GM12878 (cell line): Measurements from ENCODE around the gene SORT1. TPM values are rescaled to one million over a fixed set of nuclear protein-coding genes. Genes with fewer than 3 reads are reported as not detected.

Experiments
- ATAC-seq: fragments of 200-7000 bp; cut with Tn5 transposase; 3 replicates; pipeline ENCODE4 v1.9.1; 2020; ENCODE audit warnings: mild to moderate bottlenecking, moderate library complexity
- BruUV-seq: library from RNA; stranded (reverse); fragments of 400-500 nt; replicated peaks from 2 replicates; lab custom pipeline; 2021; lab: Mats Ljungman, UMichigan
- CTCF ChIA-PET: fragments of 300-600 bp; sonication (Branson Sonifier 250); formaldehyde crosslinking; extraction: SDS; loops from one replicate; lab custom pipeline; 2021; ENCODE audit warnings: inconsistent platforms; lab: Yijun Ruan, JAX
- POLR2A ChIA-PET: fragments of 350-600 bp; formaldehyde crosslinking; extraction: SDS; loops from one replicate; lab custom pipeline; 2021; ENCODE audit warnings: inconsistent platforms; lab: Charles Lee
- RAD21 ChIA-PET: fragments of 300-600 bp; sonication (Branson Sonifier 250); formaldehyde crosslinking; loops from one replicate; lab custom pipeline; 2023; ENCODE audit warnings: antibody characterized with exemption; ENCODE audit not compliant: unreplicated experiment; lab: Charles Lee
- SMC1A ChIA-PET: fragments of 300-600 bp; sonication (Branson Sonifier 250); formaldehyde crosslinking; loops from one replicate; lab custom pipeline; 2023; ENCODE audit not compliant: unreplicated experiment, uncharacterized antibody; lab: Charles Lee
- DNase-seq: peaks from one replicate; pipeline ENCODE4 v3.0.0-alpha.2; 2011; ENCODE audit warnings: low read depth, low spot score
- FAIRE-seq: peaks from 3 replicates; lab custom pipeline; 2011; peaks lifted over from hg19 to GRCh38; lab: Jason Lieb, UNC
- H2AFZ ChIP-seq: 2 replicates; pipeline ENCODE4 v1.6.0; 2011; ENCODE audit warnings: low read depth, low read length, control low read depth; ENCODE audit not compliant: control insufficient read depth
- H3K27ac ChIP-seq: 2 replicates; pipeline ENCODE4 v1.5.1; 2011; ENCODE audit warnings: control low read depth; ENCODE audit not compliant: control insufficient read depth, insufficient read depth
- H3K27me3 ChIP-seq, 2 experiments: replicated peaks in 1 of 2; 2 replicates each; pipeline versions ENCODE4 v1.6.0 to v1.6.1; 2011; ENCODE audit warnings: low read length in 1 of 2; ENCODE audit not compliant: control insufficient read depth in 2 of 2, insufficient read depth in 2 of 2
- H3K36me3 ChIP-seq, 2 experiments: 2 replicates each; pipeline ENCODE4 v1.5.1; 2011; ENCODE audit warnings: low read length in 1 of 2; ENCODE audit not compliant: control insufficient read depth in 2 of 2, insufficient read depth in 2 of 2
- H3K4me1 ChIP-seq: 2 replicates; pipeline ENCODE4 v1.6.1; 2011; ENCODE audit warnings: mild to moderate bottlenecking, low read length, moderate library complexity, mixed read lengths; ENCODE audit not compliant: control insufficient read depth, insufficient read depth
- H3K4me2 ChIP-seq: 2 replicates; pipeline ENCODE4 v1.6.0; 2011; ENCODE audit warnings: control low read depth; ENCODE audit not compliant: control insufficient read depth, insufficient read depth
- H3K4me3 ChIP-seq: fragments of 200-600 bp; sonication (generic); 2 replicates; pipeline ENCODE4 v1.5.1; 2016
- H3K79me2 ChIP-seq: 2 replicates; pipeline ENCODE4 v1.6.0; 2011; ENCODE audit warnings: low read length; ENCODE audit not compliant: control insufficient read depth, insufficient read depth
- H3K9ac ChIP-seq: 2 replicates; pipeline ENCODE4 v1.8.0; 2011; ENCODE audit warnings: low read length, control low read depth, mixed read lengths; ENCODE audit not compliant: control insufficient read depth, insufficient read depth
- H3K9me3 ChIP-seq: replicated peaks from 3 replicates; pipeline ENCODE4 v1.5.1; 2011; ENCODE audit warnings: mild to moderate bottlenecking, low read length; ENCODE audit not compliant: control insufficient read depth, insufficient read depth
- H4K20me1 ChIP-seq: 2 replicates; pipeline ENCODE4 v1.6.0; 2011; ENCODE audit not compliant: control insufficient read depth, insufficient read depth
- ATF3 ChIP-seq: IDR thresholded peaks from 2 replicates; pipeline ENCODE4 v1.6.1; 2011; ENCODE audit warnings: low read depth, mild to moderate bottlenecking, low read length, moderate library complexity, borderline replicate concordance; ENCODE audit errors: extremely low read depth
- BACH1 ChIP-seq: fragments of 450-650 bp; IDR thresholded peaks from 2 replicates; pipeline ENCODE4 v1.6.1; 2017; ENCODE audit warnings: mild to moderate bottlenecking, borderline replicate concordance
- BRCA1 ChIP-seq: IDR thresholded peaks from 2 replicates; pipeline ENCODE4 v1.6.1; 2011; ENCODE audit warnings: low read depth, low read length, improper control_type of control experiment
- EZH2 ChIP-seq: IDR thresholded peaks from 2 replicates; pipeline ENCODE4 v1.6.1; 2012; ENCODE audit warnings: low read depth, mild to moderate bottlenecking, control low read depth, inconsistent platforms, low read length, borderline replicate concordance; ENCODE audit not compliant: control insufficient read depth
- HCFC1 ChIP-seq: fragments of 150-350 bp; IDR thresholded peaks from 2 replicates; pipeline ENCODE4 v1.6.1; 2014; ENCODE audit warnings: low read length
- IKZF1 ChIP-seq: fragments of 450-650 bp; conservative IDR thresholded peaks from 2 replicates; pipeline ENCODE4 v1.6.1; 2017; ENCODE audit warnings: antibody characterized with exemption, mild to moderate bottlenecking
- MTA3 ChIP-seq: IDR thresholded peaks from 2 replicates; pipeline ENCODE4 v1.6.1; 2012; ENCODE audit warnings: low read length, inconsistent platforms, borderline replicate concordance
- PKNOX1 ChIP-seq: fragments of 450-650 bp; IDR thresholded peaks from 2 replicates; pipeline ENCODE4 v1.6.1; 2016; ENCODE audit warnings: mild to moderate bottlenecking
- SREBF2 ChIP-seq: IDR thresholded peaks from 2 replicates; pipeline ENCODE4 v1.6.1; 2012; ENCODE audit warnings: mild to moderate bottlenecking, low read length
- TAF1 ChIP-seq: IDR thresholded peaks from 2 replicates; pipeline ENCODE4 v1.6.1; 2011; ENCODE audit warnings: mild to moderate bottlenecking, low read depth, low read length, borderline replicate concordance
- TCF12 ChIP-seq: IDR thresholded peaks from 2 replicates; pipeline ENCODE4 v1.6.1; 2011; ENCODE audit warnings: low read depth, mild to moderate bottlenecking, low read length
- USF2 ChIP-seq: IDR thresholded peaks from 2 replicates; pipeline ENCODE4 v1.6.1; 2011; ENCODE audit warnings: low read depth, low read length, improper control_type of control experiment, borderline replicate concordance
- YBX1 ChIP-seq: fragments of 450-650 bp; IDR thresholded peaks from 2 replicates; pipeline ENCODE4 v1.6.1; 2016; ENCODE audit warnings: antibody characterized with exemption
- ZNF207 ChIP-seq: fragments of 450-650 bp; IDR thresholded peaks from 2 replicates; pipeline ENCODE4 v1.6.1; 2014; ENCODE audit warnings: antibody characterized with exemption, mild to moderate bottlenecking, borderline replicate concordance
- WGBS: methylation state at CpG from one replicate; pipeline ENCODE4 v1.1.6; 2016; ENCODE audit warnings: low lambda C conversion rate; ENCODE audit not compliant: insufficient replicate concordance, insufficient coverage; ENCODE audit errors: missing lambda C conversion rate; 5-methylcytosine and 5-hydroxymethylcytosine counted together
- in situ Hi-C: fragments of 300-500 bp; cut with MboI; formaldehyde crosslinking; loops from 9 replicates; pipeline ENCODE4 v1.14.3; 2018; ENCODE audit warnings: mixed read lengths
- intact Hi-C: fragments of 100-400 bp; cut with micrococcal nuclease; formaldehyde crosslinking; loops from one replicate; pipeline ENCODE4 v1.14.2; 2022; ENCODE audit not compliant: unreplicated experiment
- polyA plus RNA-seq, 11 experiments: library from polyadenylated mRNA; depleted of rRNA in 4 of 11; unstranded in 6 of 11; stranded (reverse) in 5 of 11; fragments of >200 nt; fragmentation: Nextera tagmentation in 4 of 11; fragmentation: Illumina TruSeq in 1 of 11; extraction: Ambion mirVana in 4 of 11; extraction: Trizol in 1 of 11; gene quantifications; 1 replicate in 1 of 11; 2 replicates in 10 of 11; pipeline versions ENCODE4 v1.2.1 to v1.2.3, GENCODE V29; 2011 to 2016; ENCODE audit warnings: inconsistent platforms in 2 of 11, missing spikeins in 2 of 11, low read depth in 1 of 11
- total RNA-seq, 4 experiments: library from RNA; depleted of rRNA in 3 of 4; stranded (reverse); fragments of >200 nt in 3 of 4; fragmentation: Illumina TruSeq in 1 of 4; extraction: Trizol in 1 of 4; gene quantifications; 2 replicates each; pipeline versions ENCODE4 v1.2.1 to v1.2.3, GENCODE V29; 2013 to 2021
- TF ChIP-seq, protein P1 (sequence below): fragments of 450-650 bp; IDR thresholded peaks from 2 replicates; pipeline ENCODE4 v1.6.1; 2018; ENCODE audit warnings: borderline replicate concordance, mild to moderate bottlenecking; ENCODE audit not compliant: partially characterized antibody

Gene SORT1
- total and polyA plus RNA-seq, 10 of the 15 experiments (the other 5 are each of a cell fraction or from before 2014, with no cell fraction given): 0.06 to 1.9 (median 0.33) TPM; not detected in 1

DNA sequence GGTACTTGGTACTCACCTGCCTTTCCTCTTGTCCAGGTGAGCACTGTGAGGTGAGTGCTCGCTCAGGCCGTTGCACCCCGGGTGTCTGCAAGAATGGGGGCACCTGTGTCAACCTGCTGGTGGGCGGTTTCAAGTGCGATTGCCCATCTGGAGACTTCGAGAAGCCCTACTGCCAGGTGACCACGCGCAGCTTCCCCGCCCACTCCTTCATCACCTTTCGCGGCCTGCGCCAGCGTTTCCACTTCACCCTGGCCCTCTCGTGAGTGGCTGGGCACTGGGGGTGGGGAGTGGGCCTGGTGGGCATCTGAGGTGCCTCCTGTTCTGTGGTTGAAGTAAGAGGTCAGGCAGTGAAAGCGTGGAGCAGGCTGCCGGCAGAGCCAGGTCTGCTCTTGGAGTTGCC is 136.7 kb downstream of the SORT1 start (continued):
- TF ChIP-seq BRCA1 (no peak), USF2 (no peak)

DNA sequence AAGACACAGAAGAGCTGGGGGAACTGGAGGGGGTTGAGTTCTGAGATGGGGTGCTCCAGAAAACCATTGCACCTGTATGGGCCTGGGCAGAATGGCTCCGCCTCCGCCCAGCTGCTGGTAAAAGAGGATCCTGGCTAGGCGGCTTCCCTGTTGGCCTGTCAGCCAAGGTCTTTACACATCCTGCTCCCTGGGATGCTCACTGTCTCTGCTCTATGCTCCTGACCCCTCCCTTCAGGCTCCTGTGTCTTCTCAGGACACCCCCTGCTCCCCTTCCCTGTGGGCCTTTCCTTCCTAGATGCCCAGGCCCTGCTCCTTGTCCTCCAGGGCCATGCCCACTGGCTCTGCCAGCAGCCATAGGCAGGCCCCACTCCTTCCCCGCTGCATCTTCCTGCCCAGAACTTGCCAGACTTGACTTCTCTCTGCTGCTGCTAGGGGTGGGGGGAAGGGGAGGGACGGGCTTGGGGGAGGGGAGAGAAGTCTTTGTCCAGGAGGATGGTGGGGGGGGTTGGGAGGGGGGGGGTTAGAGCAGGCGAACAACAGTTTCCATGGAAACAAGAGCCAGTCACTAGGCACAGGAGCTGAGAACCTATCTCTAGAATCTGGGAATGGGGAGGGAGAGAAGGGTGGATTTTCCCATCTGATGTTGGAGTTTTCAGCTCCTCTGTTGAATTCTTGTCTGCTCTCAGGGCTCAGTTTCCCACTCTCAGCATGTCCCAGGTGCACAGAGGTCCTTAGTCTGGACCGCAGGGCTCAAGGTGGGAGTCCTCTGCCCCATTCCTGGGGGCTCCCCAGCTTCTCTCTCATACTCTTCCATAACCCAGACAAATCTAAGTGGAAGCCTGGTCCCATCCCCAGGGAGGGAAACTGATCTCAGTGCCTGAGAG is 137.8 kb downstream of the SORT1 start:
- Histone ChIP-seq H3K9ac (no peak overlapping the region), H3K79me2 (no peaks in the 10 kb centered on the region), H3K4me1 (no peaks in the 10 kb centered on the region), H4K20me1 (no peaks in the 10 kb centered on the region), H2AFZ (no peak overlapping the region), H3K4me3 (no peak overlapping the region), H3K9me3 (no peaks in the 10 kb centered on the region), H3K36me3 (no peaks in the 10 kb centered on the region), H3K27ac (no peak overlapping the region), H3K27me3 (no peaks in the 10 kb centered on the region), H3K4me2 (no peak overlapping the region)
- intact Hi-C loops: no loop called here
- DNase-seq: no peak
- no TSS peak for BruUV-seq
- WGBS: 38% methylated on average over 5 of the region's 7 CpGs
- ChIA-PET SMC1A (interaction anchor here (1.0 kb wide), 1 partner anchor 231 kb away, joined by 4 read pairs; no protein-coding TSS in a partner anchor), RAD21 (interaction anchor here (1.2 kb wide), 1 partner anchor 272 kb away, joined by 4 read pairs; no protein-coding TSS in a partner anchor), CTCF (interaction anchor here (1.0 to 1.6 kb wide), 4 partner anchors 18 to 272 kb away, joined by 4 to 9 read pairs (median 6); no protein-coding TSS in a partner anchor), POLR2A (no interaction called here)
- FAIRE-seq: no peak
- ATAC-seq: no peak
- in situ Hi-C loops: loop anchor here (5.0 kb wide), 2 partner anchors 142 to 272 kb away; no protein-coding TSS in a partner anchor
- TF ChIP-seq MTA3 (no peak), ATF3 (no peak), SREBF2 (no peak), YBX1 (no peak), EZH2 (no peak), ZNF207 (no peak), IKZF1 (no peak), PKNOX1 (no peak), BACH1 (no peak), USF2 (no peak), TAF1 (no peak), HCFC1 (no peak), TCF12 (no peak)
- TF ChIP-seq, protein P1, sequence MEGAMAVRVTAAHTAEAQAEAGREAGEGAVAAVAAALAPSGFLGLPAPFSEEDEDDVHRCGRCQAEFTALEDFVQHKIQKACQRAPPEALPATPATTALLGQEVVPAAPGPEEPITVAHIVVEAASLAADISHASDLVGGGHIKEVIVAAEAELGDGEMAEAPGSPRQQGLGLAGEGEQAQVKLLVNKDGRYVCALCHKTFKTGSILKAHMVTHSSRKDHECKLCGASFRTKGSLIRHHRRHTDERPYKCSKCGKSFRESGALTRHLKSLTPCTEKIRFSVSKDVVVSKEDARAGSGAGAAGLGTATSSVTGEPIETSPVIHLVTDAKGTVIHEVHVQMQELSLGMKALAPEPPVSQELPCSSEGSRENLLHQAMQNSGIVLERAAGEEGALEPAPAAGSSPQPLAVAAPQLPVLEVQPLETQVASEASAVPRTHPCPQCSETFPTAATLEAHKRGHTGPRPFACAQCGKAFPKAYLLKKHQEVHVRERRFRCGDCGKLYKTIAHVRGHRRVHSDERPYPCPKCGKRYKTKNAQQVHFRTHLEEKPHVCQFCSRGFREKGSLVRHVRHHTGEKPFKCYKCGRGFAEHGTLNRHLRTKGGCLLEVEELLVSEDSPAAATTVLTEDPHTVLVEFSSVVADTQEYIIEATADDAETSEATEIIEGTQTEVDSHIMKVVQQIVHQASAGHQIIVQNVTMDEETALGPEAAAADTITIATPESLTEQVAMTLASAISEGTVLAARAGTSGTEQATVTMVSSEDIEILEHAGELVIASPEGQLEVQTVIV: no peak
